ENCODE measurements around the gene IMMP2L.
"Not testable (repeated sequence)": the region's sequence is repeated elsewhere in the genome, so short reads cannot be mapped to it uniquely, and the experiment has no call there.

IMMP2L gene

GRCh38 chr7:111509288-111509687 is 53.0 kb downstream of the IMMP2L start:
- no peak for DNase-seq (ENCODE audit: low read depth in 3 of 3, low spot score in 1 of 3)

DNA sequence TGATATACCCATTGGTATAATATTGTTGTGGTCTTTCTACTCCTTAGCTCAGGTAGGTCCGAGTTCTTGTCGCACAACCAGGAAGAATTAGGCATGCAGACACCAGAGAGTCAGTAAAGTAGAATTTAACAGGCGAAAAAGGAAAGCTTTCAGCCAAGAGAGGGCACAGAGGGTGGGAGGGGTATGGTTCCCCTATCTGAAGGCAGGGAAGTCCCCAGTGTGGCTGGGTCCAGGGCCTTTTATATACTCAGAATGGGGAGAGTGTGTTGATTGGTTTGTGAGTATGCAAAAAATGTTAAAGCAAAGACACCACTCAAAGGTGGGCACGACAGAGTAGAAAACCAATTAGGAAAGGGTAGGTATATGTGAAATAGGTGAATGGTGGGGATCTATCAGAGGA is 53.9 kb downstream of the IMMP2L start:
- no peak for DNase-seq (ENCODE audit: low read depth in 3 of 3, low spot score in 1 of 3)

- not testable (repeated sequence) for DNase-seq (ENCODE audit: low read depth in 3 of 3, low spot score in 1 of 3)
These were observed 56.9 kb downstream of the IMMP2L start for GRCh38 chr7:111505422-111505821.

- not testable (repeated sequence) for DNase-seq (ENCODE audit: low read depth in 3 of 3, low spot score in 1 of 3)
These were observed 60.5 kb downstream of the IMMP2L start for GRCh38 chr7:111501799-111502198.

- DNase-seq (ENCODE audit: low read depth in 3 of 3, low spot score in 1 of 3): no peak
These were observed 63.3 kb downstream of the IMMP2L start for GRCh38 chr7:111499027-111499426.

GRCh38 chr7:111498391-111499007 is 63.8 kb downstream of the IMMP2L start:
- no peak for DNase-seq (ENCODE audit: low read depth in 3 of 3, low spot score in 1 of 3)

DNA sequence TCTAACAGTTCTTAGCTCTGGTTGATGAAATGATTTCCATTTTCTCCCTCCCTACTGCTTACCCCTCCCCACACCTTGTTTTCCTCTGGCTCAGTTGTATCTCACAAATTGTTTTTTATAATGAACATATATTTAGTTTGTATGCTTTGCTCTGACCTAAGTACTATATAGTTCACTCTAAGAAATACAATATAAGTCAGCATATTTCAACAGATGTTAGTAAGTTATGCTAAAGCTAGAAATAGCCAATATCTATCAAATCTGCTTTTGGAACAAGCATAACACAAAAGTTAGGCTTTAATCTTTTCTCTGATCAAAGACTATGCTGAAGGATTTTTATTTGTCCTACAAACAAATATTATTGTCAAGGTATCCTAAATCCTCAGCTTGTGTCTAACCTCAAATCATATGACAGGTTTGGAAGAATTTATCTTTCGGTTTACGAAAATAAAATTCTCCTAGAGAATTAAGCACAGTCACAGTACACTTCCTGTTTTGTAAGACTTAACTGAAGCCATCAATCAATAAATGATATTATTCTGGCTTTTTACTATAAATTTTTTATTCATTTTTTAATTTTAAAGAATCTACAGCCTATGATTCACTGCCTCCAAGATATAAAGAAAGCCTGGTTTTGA is 67.0 kb downstream of the IMMP2L start:
- DNase-seq (ENCODE audit: low read depth in 3 of 3, low spot score in 1 of 3): no peak

- no peak for DNase-seq (ENCODE audit: low read depth in 3 of 3, low spot score in 1 of 3)
These were observed 70.1 kb downstream of the IMMP2L start for GRCh38 chr7:111492234-111492633.

DNA sequence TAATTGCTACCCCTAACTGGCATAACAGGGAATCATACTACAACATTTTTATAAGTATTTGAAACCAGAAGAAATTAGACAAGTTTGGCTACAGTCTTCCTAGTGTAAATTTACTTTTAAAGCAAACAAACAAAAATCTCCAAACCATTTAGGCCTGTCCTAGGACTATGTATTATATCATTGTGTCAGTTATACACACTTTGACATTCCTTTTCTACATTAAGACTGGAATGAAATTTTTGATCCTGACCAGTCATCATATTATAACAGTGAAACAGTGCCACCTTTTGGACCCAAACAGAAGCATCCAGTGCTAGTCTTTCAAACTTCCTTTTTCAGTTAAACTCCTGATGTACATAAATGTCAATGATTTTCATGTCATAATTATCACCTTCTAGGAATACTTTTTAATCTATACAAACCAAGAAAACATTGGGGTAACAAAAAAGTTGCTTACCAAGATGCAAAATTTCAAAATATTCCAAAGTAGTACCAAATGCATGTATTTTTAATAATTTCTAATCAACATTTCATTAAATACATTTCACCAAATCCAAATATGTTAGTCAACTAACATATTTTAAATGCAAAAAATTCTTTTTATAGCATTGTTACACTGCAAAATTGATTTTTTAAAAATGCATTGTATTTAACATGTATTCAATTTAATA is 75.7 kb downstream of the IMMP2L start:
- no peak for DNase-seq (ENCODE audit: low read depth in 3 of 3, low spot score in 1 of 3)

DNA sequence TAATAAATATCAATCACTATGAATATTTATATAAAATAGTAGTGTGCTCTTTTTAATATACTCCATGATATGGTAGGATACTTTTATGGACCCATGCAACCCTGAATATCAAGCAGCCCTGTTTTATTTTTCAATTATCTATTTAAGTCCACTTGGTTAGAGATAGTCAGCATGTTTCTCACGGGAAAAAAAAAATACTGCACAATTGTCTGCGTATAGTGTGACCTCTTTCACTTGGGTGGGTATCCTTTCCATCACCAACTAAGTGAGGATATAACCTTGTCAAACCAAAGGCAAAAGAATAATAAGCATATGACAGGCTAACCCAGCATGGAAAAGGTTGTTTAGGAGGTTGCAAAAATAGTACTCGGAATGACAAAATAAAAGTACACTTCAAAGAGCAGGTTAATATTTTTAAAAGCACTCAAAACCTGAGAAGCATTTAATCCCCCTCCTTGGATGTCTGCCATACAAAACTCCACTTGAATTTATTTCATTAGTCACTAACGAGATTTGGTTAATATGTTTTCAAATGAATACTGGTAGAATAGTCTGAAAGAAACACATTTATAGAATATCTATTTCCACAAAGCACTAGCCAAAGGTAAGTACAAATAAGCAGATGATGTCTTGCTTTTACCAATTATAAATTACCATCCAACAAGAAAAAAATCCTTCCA is 76.5 kb downstream of the IMMP2L start:
- no peak for DNase-seq (ENCODE audit: low read depth in 3 of 3, low spot score in 1 of 3)

DNA sequence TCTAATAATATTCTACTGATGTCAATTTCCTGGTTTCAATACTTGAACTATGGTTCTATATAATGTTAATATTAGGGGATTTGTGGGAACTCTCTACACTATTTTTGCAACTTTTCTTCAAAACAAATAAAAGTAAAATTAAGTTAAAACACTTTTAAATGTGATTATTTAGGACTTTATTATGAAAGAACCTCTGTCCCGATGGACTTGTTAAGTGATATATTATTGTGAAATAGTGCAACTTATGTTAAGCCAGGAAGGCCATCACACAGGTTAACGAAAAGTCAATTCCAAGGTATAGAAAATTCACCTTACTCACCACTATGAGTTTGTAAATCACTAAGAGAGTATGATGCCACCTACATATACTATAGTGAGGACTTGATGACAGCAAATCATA is 79.2 kb downstream of the IMMP2L start:
- DNase-seq (ENCODE audit: low read depth in 3 of 3, low spot score in 1 of 3): no peak

DNA sequence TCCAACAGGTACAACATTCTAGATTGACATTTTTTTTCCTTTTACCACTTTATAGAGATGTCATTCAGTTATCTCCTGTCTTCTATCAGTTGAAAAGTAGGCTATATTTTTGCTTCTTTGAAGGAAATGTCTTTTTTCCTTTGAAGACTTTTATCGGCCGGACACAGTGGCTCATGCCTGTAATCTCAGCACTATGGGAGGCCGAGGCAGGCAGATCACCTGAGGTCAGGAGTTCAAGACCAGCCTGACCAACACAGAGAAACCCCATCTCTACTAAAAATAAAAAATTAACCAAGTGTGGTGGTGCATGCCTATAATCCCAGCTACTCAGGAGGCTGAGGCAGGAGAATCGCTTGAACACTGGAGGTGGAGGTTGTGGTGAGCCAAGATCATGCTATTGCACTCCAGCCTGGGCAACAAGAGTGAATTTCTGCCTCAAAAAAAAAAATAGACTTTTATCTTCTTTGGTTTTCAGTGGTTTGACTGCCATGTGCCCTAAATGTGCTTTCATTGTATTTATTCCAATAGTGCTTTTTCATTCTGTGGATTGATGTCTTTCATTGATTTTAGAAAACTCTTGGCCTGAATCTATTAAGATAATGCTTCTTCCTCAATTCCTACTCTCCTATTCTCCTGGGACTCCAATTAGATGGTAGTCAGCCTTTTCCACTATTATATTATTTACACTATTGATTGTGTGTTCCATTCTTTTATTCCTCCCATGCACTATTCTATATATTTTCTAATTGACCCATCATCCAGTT is 84.6 kb downstream of the IMMP2L start:
- no peak for DNase-seq (ENCODE audit: low read depth in 3 of 3, low spot score in 1 of 3)

DNA sequence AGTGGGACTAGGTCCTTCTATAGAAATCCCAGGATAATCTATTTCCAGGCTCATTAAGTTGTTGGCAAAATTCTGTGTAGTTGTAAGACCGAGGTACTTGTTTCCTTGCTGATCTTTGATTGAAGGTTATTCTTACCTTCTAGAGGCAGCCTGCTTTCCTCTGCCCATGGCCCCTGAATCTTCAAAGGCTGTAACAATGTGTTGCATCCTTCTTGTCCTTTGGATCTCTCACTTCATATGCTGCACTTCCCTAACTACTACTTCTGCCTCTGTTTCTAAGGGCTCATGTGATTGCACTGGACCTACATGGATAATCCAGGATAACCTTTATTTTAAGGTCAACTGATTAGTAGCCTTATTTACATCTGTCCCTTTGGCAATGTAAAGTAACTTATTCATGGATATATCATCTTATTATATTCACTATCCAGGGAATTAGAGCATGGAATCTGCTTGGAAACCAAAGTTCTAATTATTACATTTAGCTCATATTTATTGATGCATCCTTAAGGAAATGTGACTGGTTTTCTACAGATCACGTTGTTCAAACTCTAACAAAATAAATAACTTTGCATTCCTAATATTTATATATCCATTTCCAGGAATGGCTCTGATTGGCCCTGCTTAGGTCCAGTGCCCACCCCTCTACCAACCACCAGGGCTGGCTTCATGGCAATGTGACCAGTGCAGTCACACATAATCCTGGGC is 85.6 kb downstream of the IMMP2L start:
- no peak for DNase-seq (ENCODE audit: low read depth in 3 of 3, low spot score in 1 of 3)

- no peak for DNase-seq (ENCODE audit: low read depth in 3 of 3, low spot score in 1 of 3)
These were observed 86.3 kb downstream of the IMMP2L start for GRCh38 chr7:111475959-111476358.

DNA sequence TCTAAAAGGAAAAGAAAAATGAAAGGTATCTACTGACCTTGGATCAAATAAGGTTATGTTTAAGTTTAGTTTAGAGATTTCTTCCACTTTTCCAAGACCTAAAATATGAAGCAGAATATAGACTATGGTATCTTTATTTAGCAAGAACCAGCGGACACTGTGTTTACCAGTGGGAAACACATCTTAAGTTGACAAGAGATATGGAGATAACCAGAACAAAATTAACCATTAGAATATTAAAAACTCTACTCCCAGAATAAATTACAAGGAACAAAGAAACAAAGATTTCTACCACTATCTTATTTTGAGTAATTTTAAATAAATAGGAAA is 86.9 kb downstream of the IMMP2L start:
- no peak for DNase-seq (ENCODE audit: low read depth in 3 of 3, low spot score in 1 of 3)

DNA sequence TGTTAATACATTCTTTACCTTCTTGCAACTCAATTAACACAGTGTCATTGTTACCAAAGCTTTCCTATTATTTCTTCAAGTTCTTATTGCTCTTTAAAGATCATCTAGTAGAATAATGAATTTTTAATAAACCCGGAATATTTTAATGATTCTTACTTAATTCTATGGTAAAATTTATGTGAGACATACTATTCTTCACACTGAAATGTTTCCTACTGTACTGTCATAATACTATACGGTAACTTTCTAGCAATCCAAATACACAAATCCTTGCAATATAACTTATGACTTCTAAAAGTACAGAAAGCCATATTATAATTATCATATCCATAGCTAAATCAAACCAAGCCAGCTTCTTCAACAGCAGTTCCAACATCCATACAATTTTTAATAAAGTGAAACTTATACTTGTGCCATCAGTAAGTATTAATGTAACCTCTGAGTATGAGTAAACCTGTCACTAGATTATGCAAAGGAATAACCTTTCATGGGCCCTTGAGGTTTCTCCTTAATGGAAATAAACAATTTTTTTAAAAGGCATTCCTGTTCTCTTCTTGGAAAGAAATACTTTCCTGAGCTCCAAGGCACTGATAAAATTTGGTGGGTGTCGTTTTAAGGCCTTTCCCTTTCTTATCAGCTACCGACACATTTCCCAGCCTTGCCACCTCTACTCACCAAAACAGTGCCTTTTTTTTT is 87.4 kb downstream of the IMMP2L start:
- DNase-seq (ENCODE audit: low read depth in 3 of 3, low spot score in 1 of 3): no peak

GRCh38 chr7:111473449-111474198 is 88.7 kb downstream of the IMMP2L start:
- no peak for DNase-seq (ENCODE audit: low read depth in 3 of 3, low spot score in 1 of 3)

- DNase-seq (ENCODE audit: low read depth in 3 of 3, low spot score in 1 of 3): no peak
These were observed 91.3 kb downstream of the IMMP2L start for GRCh38 chr7:111470998-111471397.

- not testable (repeated sequence) for DNase-seq (ENCODE audit: low read depth in 3 of 3, low spot score in 1 of 3)
These were observed 92.4 kb downstream of the IMMP2L start for GRCh38 chr7:111469894-111470293.
